ENCODE measurements around the gene DCAF11.

DNA sequence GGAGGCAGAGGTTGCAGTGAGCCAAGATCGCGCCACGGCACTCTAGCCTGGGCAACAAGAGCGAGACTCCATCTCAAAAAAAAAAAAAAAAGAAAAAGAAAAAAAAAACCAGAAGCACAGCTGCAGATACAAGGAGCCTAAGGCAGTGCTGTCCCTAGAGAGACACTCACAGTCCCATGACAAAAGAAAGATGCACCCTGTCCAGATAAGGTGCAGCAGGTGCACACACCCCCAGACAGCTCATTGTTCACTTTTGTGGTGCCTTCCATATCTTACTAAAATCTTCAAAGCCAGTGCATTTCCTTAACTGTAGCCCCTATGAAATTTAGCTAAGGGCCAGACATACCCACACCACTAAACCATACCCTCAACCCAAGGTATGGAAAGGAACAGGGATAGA is 7.8 kb downstream of the DCAF11 start:
- TF ChIP-seq, protein P1, sequence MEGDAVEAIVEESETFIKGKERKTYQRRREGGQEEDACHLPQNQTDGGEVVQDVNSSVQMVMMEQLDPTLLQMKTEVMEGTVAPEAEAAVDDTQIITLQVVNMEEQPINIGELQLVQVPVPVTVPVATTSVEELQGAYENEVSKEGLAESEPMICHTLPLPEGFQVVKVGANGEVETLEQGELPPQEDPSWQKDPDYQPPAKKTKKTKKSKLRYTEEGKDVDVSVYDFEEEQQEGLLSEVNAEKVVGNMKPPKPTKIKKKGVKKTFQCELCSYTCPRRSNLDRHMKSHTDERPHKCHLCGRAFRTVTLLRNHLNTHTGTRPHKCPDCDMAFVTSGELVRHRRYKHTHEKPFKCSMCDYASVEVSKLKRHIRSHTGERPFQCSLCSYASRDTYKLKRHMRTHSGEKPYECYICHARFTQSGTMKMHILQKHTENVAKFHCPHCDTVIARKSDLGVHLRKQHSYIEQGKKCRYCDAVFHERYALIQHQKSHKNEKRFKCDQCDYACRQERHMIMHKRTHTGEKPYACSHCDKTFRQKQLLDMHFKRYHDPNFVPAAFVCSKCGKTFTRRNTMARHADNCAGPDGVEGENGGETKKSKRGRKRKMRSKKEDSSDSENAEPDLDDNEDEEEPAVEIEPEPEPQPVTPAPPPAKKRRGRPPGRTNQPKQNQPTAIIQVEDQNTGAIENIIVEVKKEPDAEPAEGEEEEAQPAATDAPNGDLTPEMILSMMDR (conservative IDR thresholded peaks at IDR 0.05): no peak
- no peak for TF ChIP-seq EZH2 (IDR thresholded peaks at IDR 0.05; ENCODE audit: low read depth)

Data from PC-9 (cell line).